NOMO-1 (cell line): Measurements from ENCODE around the gene RUSC1.
"Not testable (repeated sequence)": the region's sequence is repeated elsewhere in the genome, so short reads cannot be mapped to it uniquely, and the experiment has no call there.

ENCODE experiments used
- DNase-seq, 2 experiments: peaks; one replicate each; lab custom pipeline; 2025; ENCODE audit not compliant: unreplicated experiment in 2 of 2; lab: John Stamatoyannopoulos, UW

Gene RUSC1

DNA sequence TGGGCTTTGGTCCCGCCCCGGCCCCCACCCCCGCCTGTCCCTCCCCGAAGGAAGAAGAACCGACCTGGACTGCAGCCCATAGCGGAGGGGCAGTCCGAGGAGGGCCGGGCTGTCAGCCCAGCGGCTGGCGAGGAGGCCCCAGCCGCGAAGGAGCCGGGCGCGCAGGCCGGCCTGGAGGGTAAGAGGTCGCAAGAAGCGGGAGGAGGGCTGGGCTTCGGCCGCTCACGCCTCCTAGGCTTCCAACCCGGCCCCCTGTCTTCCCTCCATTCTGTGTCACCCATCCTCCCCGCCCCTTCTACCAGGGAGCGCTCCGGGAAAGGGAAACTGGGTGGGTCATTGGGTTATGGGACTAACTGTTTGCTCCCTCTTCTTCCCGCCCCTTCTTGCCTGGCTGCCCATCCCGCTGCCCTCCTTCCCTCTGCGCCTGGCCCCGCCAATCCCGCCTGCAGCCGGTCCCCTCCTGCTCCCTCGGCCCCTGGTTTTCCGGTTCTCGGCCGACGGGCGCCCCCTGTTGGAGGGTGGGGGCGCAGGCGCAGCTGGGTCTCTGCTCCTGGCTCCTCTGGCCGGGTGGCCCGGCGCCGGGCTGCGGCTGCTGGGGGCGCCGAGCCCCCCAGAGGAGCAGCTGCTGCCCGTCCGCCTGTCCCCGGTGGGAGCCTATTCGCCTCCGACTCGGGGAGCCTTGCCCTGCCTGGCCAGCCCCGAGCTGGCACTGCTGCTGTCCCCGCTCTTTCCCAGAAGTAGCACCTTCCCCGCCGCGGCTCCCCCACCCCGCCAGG is 2.4 kb downstream of the RUSC1 start:
- DNase-seq, result peak; percentile 81 to 85

DNA sequence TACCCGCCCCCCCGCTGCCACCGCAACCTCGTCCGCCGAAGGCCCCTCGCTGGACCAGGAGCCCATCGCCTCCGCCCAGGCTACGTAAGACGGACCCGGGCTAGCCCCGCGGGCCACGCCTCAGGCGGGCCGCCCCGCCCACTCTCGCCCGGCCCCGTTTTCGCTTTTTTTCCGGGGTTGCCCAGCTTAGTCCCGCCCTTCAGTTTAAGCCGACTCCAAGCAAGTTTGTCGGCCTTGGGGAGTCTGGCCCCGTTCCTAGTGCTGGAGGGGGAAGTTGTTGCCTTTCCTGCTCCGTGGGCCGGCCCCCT is 3.0 kb downstream of the RUSC1 start:
- peak; percentile 79 to 86 for DNase-seq

- peak; percentile 95 to 96 for DNase-seq
Measured at GRCh38 chr1:155324037-155324716, 3.5 kb downstream of the RUSC1 start.

DNA sequence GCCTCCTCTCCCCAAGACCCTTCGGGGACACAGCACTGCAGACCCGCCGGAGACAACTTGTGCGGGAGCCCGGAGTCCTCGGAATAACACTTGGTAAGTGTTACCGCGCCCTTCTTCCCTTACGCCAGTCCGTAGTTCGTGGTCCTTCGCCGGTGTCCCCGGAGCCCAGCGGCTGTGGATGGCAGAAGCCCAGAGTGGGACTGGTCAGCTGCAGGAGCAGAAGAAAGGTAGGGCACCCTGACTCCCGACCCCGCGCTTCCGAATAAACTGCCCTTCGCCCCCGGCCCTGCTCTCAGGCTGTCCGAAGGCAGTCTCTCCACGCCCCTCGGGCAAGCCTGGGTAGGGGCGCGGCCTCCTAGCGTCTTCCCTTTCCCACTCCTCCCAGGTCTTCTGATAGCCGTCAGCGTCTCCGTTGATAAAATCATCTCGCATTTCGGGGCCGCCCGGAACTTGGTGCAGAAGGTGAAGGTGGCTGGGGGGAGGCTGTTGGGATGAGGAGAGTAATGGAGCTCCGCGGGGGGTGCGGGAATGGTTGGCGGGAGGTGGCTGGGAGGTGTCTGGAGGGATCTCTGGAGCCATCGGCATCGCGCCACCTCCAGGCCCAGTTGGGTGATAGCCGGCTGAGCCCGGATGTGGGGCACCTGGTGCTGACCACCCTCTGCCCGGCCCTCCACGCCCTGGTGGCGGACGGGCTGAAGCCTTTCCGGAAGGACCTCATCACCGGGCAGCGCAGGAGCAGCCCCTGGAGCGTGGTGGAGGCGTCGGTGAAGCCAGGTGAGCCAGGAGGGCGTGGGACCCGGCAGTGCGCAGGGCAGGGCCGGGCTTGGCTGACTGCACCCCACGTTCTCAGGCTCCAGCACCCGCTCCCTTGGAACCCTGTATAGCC is 4.3 kb downstream of the RUSC1 start:
- DNase-seq, result peak in 1 of 2 experiments; percentile 19

- DNase-seq, result no peak
Measured at GRCh38 chr1:155325603-155325893, 4.9 kb downstream of the RUSC1 start.

GRCh38 chr1:155326020-155326526 is 5.4 kb downstream of the RUSC1 start:
- no peak for DNase-seq

- DNase-seq, result no peak
Measured at GRCh38 chr1:155326631-155327037, 5.9 kb downstream of the RUSC1 start.

- no peak for DNase-seq
Measured at GRCh38 chr1:155327981-155328380, 7.3 kb downstream of the RUSC1 start.

- DNase-seq, result not testable (repeated sequence)
Measured at GRCh38 chr1:155328856-155329255, 8.2 kb downstream of the RUSC1 start.

- no peak for DNase-seq
Measured at GRCh38 chr1:155329980-155330598, 9.4 kb downstream of the RUSC1 start.

- no peak for DNase-seq
Measured at GRCh38 chr1:155334962-155335361, 14.3 kb downstream of the RUSC1 start.

DNA sequence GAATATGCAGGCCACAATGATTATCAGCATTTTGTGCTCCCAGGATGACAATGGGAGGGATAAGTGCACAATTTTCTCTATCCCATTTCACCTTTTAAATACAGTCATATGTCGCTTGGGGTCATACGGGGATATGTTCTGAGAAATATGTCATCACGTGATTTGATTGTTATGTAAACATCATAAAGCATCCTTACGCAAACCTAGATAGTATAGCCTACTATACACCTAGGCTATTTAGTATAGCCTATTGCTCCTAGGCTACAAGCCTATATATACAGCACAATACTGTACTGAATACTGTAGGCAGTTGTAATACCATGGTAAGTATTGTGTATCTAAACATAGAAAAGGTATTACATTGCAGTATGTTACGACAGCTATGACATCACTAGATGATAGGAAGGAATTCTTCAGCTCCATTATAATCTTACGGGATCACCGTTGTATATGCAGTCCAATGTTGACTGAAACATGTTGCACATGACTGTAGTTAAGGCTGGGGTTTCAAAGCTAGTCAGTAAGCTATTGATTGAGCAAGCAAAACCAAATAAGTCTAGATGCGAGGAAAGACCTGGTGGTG is 18.9 kb downstream of the RUSC1 start:
- DNase-seq, result no peak

GRCh38 chr1:155342842-155343241 is 22.1 kb downstream of the RUSC1 start:
- DNase-seq, result no peak

GRCh38 chr1:155352631-155353030 is 31.9 kb downstream of the RUSC1 start:
- no peak for DNase-seq

- DNase-seq, result no peak
Measured at GRCh38 chr1:155360051-155360450, 39.4 kb downstream of the RUSC1 start.

- no peak for DNase-seq
Measured at GRCh38 chr1:155379180-155379579, 58.5 kb downstream of the RUSC1 start.

- DNase-seq, result no peak
Measured at GRCh38 chr1:155379631-155380090, 59.0 kb downstream of the RUSC1 start.
